WTC11 (cell line): Measurements from ENCODE around the gene EPHB3. TPM values are rescaled to one million over a fixed set of nuclear protein-coding genes. Genes with fewer than 3 reads are reported as not detected.

Source experiments
- ATAC-seq: fragments of 200-7000 bp; cut with Tn5 transposase; 2 replicates; pipeline ENCODE4 v1.10.0; 2021; ENCODE audit warnings: mild to moderate bottlenecking, moderate library complexity
- CTCF ChIA-PET: fragments of 300-600 bp; sonication (Branson Sonifier 250); formaldehyde crosslinking; loops from one replicate; lab custom pipeline; 2021; ENCODE audit warnings: antibody characterized with exemption; lab: Charles Lee
- POLR2A ChIA-PET: fragments of 350-600 bp; sonication (Branson Sonifier 250); formaldehyde crosslinking; loops from one replicate; lab custom pipeline; 2021; ENCODE audit warnings: antibody characterized with exemption; lab: Charles Lee
- DNase-seq: peaks from one replicate; pipeline ENCODE4 v3.0.0; 2021; ENCODE audit warnings: low spot score
- H3K27ac Mint-ChIP-seq: 2 replicates; pipeline ENCODE4 v1.8.0; 2021; ENCODE audit warnings: mixed read lengths
- H3K27me3 Mint-ChIP-seq: 2 replicates; pipeline ENCODE4 v1.8.0; 2021; ENCODE audit warnings: low read depth, mild to moderate bottlenecking, moderate library complexity, mixed read lengths
- H3K36me3 Mint-ChIP-seq: 2 replicates; pipeline ENCODE4 v1.8.0; 2021; ENCODE audit warnings: mixed read lengths
- H3K4me1 Mint-ChIP-seq: 2 replicates; pipeline ENCODE4 v1.8.0; 2022; ENCODE audit warnings: mixed read lengths
- H3K4me3 Mint-ChIP-seq: 2 replicates; pipeline ENCODE4 v1.8.0; 2021; ENCODE audit warnings: mild to moderate bottlenecking, moderate library complexity, mixed read lengths
- H3K9me3 Mint-ChIP-seq: 2 replicates; pipeline ENCODE4 v1.8.0; 2021; ENCODE audit warnings: mixed read lengths
- ATF1 ChIP-seq: sonication (generic); formaldehyde crosslinking; IDR thresholded peaks from 2 replicates; pipeline ENCODE4 v1.8.1; 2023; ENCODE audit warnings: mild to moderate bottlenecking, moderate library complexity, missing genetic modification reagents
- CBFB ChIP-seq: sonication (generic); formaldehyde crosslinking; IDR thresholded peaks from 2 replicates; pipeline ENCODE4 v1.8.1; 2022; ENCODE audit warnings: mild to moderate bottlenecking, low read depth, missing genetic modification reagents
- CTCF ChIP-seq: fragments of 200-600 bp; IDR thresholded peaks from 2 replicates; pipeline ENCODE4 v1.8.0; 2022; ENCODE audit warnings: antibody characterized with exemption
- ESRRA ChIP-seq: sonication (generic); formaldehyde crosslinking; IDR thresholded peaks from 2 replicates; pipeline ENCODE4 v1.8.1; 2022; ENCODE audit warnings: mild to moderate bottlenecking, missing genetic modification reagents, borderline replicate concordance
- ETV6 ChIP-seq: sonication (generic); formaldehyde crosslinking; IDR thresholded peaks from 2 replicates; pipeline ENCODE4 v1.8.1; 2022; ENCODE audit warnings: mild to moderate bottlenecking, missing genetic modification reagents
- FOXJ3 ChIP-seq: sonication (generic); formaldehyde crosslinking; IDR thresholded peaks from 2 replicates; pipeline ENCODE4 v1.9.0; 2021; ENCODE audit warnings: missing genetic modification reagents, mild to moderate bottlenecking, borderline replicate concordance
- FOXP1 ChIP-seq: sonication (generic); formaldehyde crosslinking; IDR thresholded peaks from 2 replicates; pipeline ENCODE4 v1.8.0; 2022; ENCODE audit warnings: missing genetic modification reagents, mild to moderate bottlenecking, moderate library complexity, borderline replicate concordance
- GABPB1 ChIP-seq: sonication (generic); formaldehyde crosslinking; IDR thresholded peaks from 2 replicates; pipeline ENCODE4 v1.8.1; 2023; ENCODE audit warnings: mild to moderate bottlenecking, missing genetic modification reagents
- GRHL2 ChIP-seq: fragments of 250-450 bp; sonication (Bioruptor Pico); IDR thresholded peaks from 2 replicates; pipeline ENCODE4 v1.8.0; 2022; ENCODE audit warnings: mild to moderate bottlenecking, moderate library complexity; ENCODE audit not compliant: insufficient replicate concordance, severe bottlenecking
- JUN ChIP-seq: sonication (generic); formaldehyde crosslinking; IDR thresholded peaks from 2 replicates; pipeline ENCODE4 v1.8.0; 2023; ENCODE audit warnings: mild to moderate bottlenecking, missing genetic modification reagents
- MAX ChIP-seq: sonication (generic); formaldehyde crosslinking; IDR thresholded peaks from 2 replicates; pipeline ENCODE4 v1.8.0; 2022; ENCODE audit warnings: mild to moderate bottlenecking, missing genetic modification reagents
- MXD4 ChIP-seq: fragments of 250-450 bp; sonication (Bioruptor Pico); IDR thresholded peaks from 2 replicates; pipeline ENCODE4 v1.8.0; 2021; ENCODE audit warnings: mild to moderate bottlenecking, moderate library complexity, borderline replicate concordance
- MYBL2 ChIP-seq: sonication (generic); formaldehyde crosslinking; IDR thresholded peaks from 2 replicates; pipeline ENCODE4 v1.8.1; 2023; ENCODE audit warnings: mild to moderate bottlenecking, moderate library complexity, missing genetic modification reagents
- NFYB ChIP-seq: sonication (generic); formaldehyde crosslinking; conservative IDR thresholded peaks from 2 replicates; pipeline ENCODE4 v1.8.0; 2022; ENCODE audit warnings: low read depth, missing genetic modification reagents
- NR1H2 ChIP-seq: sonication (generic); formaldehyde crosslinking; IDR thresholded peaks from 2 replicates; pipeline ENCODE4 v1.9.0; 2021; ENCODE audit warnings: mild to moderate bottlenecking, moderate library complexity, missing genetic modification reagents
- OVOL2 ChIP-seq: fragments of 250-450 bp; sonication (Bioruptor Pico); IDR thresholded peaks from 2 replicates; pipeline ENCODE4 v1.9.0; 2021; ENCODE audit warnings: mild to moderate bottlenecking, borderline replicate concordance
- RORB ChIP-seq: fragments of 250-450 bp; sonication (Bioruptor Pico); IDR thresholded peaks from 2 replicates; pipeline ENCODE4 v1.9.0; 2021; ENCODE audit warnings: mild to moderate bottlenecking
- SMAD4 ChIP-seq: sonication (generic); formaldehyde crosslinking; IDR thresholded peaks from 2 replicates; pipeline ENCODE4 v1.8.0; 2022; ENCODE audit warnings: mild to moderate bottlenecking, missing genetic modification reagents
- SP1 ChIP-seq: sonication (generic); formaldehyde crosslinking; conservative IDR thresholded peaks from 2 replicates; pipeline ENCODE4 v1.8.1; 2022; ENCODE audit warnings: missing genetic modification reagents
- TEAD4 ChIP-seq: sonication (generic); formaldehyde crosslinking; IDR thresholded peaks from 2 replicates; pipeline ENCODE4 v1.8.0; 2022; ENCODE audit warnings: mild to moderate bottlenecking, missing genetic modification reagents
- ZNF416 ChIP-seq: fragments of 250-450 bp; sonication (Bioruptor Pico); IDR thresholded peaks from 2 replicates; pipeline ENCODE4 v1.9.0; 2021; ENCODE audit warnings: mild to moderate bottlenecking, inconsistent platforms
- ZNF423 ChIP-seq: fragments of 250-450 bp; sonication (Bioruptor Pico); IDR thresholded peaks from 2 replicates; pipeline ENCODE4 v2.1.2; 2022; ENCODE audit warnings: mild to moderate bottlenecking, moderate library complexity
- ZNF532 ChIP-seq: fragments of 250-450 bp; sonication (Bioruptor Pico); IDR thresholded peaks from 2 replicates; pipeline ENCODE4 v1.9.0; 2021; ENCODE audit warnings: mild to moderate bottlenecking, borderline replicate concordance
- total RNA-seq: library from RNA; stranded (reverse); gene quantifications from 3 replicates; pipeline ENCODE4 v1.2.3, GENCODE V29; 2021
- TF ChIP-seq, protein P1 (sequence below): fragments of 250-450 bp; sonication (Bioruptor Pico); IDR thresholded peaks from 2 replicates; pipeline ENCODE4 v1.8.0; 2021; ENCODE audit warnings: mild to moderate bottlenecking
- TF ChIP-seq, protein P2 (sequence below): sonication (generic); formaldehyde crosslinking; conservative IDR thresholded peaks from 2 replicates; pipeline ENCODE4 v1.8.1; 2023; ENCODE audit warnings: mild to moderate bottlenecking, low read depth, missing genetic modification reagents, moderate library complexity
- TF ChIP-seq, protein P3 (sequence below): sonication (generic); formaldehyde crosslinking; IDR thresholded peaks from 2 replicates; pipeline ENCODE4 v1.8.0; 2023; ENCODE audit warnings: missing genetic modification reagents

EPHB3 gene
- total RNA-seq, 1 experiment from 2014 or later, result 11.4 TPM

DNA sequence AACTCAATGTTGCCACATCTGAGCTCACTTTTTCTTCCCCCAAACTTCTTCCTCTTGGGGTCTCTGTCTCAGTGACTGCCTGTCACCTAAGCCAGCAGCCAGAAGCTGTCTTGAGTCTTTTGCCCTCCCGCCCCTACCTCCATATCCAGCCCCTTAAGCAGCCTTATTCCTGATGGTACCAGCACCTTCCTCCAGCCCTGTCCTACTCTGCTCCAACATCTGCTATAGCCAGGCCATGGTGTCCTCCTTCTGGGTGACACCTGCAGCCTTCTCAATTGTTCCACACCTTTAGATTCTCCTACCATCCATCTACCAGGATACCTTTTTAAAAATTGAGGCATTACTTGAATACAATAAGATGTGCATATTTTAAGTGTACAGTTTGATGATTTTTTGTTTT lies 53.8 kb downstream of the EPHB3 start (continued):
- TF ChIP-seq MYBL2 (CRISPR knock-in tag) (no peak), GRHL2 (CRISPR knock-in tag) (no peak), JUN (no peak), ETV6 (CRISPR knock-in tag) (no peak), MXD4 (no peak), TEAD4 (CRISPR knock-in tag) (no peak), MAX (CRISPR knock-in tag) (no peak), SMAD4 (CRISPR knock-in tag) (no peak), OVOL2 (CRISPR knock-in tag) (no peak), ZNF532 (no peak)

- Mint-ChIP-seq H3K27ac (no peak overlapping the region), H3K4me3 (no peak overlapping the region), H3K27me3 (peaks cover 24% of the 10 kb centered on the region), H3K9me3 (no peaks in the 10 kb centered on the region), H3K36me3 (no peaks in the 10 kb centered on the region), H3K4me1 (peaks cover 11% of the 10 kb centered on the region)
- no peak for ATAC-seq
- no peak for TF ChIP-seq GABPB1 (CRISPR knock-in tag)
- no peak for TF ChIP-seq FOXJ3 (CRISPR knock-in tag)
- no peak for TF ChIP-seq NR1H2 (CRISPR knock-in tag)
- TF ChIP-seq, protein P1, sequence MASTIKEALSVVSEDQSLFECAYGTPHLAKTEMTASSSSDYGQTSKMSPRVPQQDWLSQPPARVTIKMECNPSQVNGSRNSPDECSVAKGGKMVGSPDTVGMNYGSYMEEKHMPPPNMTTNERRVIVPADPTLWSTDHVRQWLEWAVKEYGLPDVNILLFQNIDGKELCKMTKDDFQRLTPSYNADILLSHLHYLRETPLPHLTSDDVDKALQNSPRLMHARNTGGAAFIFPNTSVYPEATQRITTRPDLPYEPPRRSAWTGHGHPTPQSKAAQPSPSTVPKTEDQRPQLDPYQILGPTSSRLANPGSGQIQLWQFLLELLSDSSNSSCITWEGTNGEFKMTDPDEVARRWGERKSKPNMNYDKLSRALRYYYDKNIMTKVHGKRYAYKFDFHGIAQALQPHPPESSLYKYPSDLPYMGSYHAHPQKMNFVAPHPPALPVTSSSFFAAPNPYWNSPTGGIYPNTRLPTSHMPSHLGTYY (CRISPR knock-in tag), result no peak
- no peak for TF ChIP-seq RORB (CRISPR knock-in tag)
- TF ChIP-seq CBFB, result no peak
- no peak for TF ChIP-seq ZNF423
- TF ChIP-seq ETV6 (CRISPR knock-in tag), result no peak
- no peak for TF ChIP-seq FOXP1 (CRISPR knock-in tag)
- no peak for TF ChIP-seq JUN
- no peak for TF ChIP-seq SMAD4 (CRISPR knock-in tag)
- TF ChIP-seq NFYB (CRISPR knock-in tag), result no peak
- TF ChIP-seq ESRRA (CRISPR knock-in tag), result no peak
- TF ChIP-seq, protein P2, sequence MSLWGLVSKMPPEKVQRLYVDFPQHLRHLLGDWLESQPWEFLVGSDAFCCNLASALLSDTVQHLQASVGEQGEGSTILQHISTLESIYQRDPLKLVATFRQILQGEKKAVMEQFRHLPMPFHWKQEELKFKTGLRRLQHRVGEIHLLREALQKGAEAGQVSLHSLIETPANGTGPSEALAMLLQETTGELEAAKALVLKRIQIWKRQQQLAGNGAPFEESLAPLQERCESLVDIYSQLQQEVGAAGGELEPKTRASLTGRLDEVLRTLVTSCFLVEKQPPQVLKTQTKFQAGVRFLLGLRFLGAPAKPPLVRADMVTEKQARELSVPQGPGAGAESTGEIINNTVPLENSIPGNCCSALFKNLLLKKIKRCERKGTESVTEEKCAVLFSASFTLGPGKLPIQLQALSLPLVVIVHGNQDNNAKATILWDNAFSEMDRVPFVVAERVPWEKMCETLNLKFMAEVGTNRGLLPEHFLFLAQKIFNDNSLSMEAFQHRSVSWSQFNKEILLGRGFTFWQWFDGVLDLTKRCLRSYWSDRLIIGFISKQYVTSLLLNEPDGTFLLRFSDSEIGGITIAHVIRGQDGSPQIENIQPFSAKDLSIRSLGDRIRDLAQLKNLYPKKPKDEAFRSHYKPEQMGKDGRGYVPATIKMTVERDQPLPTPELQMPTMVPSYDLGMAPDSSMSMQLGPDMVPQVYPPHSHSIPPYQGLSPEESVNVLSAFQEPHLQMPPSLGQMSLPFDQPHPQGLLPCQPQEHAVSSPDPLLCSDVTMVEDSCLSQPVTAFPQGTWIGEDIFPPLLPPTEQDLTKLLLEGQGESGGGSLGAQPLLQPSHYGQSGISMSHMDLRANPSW (CRISPR knock-in tag), result no peak
- TF ChIP-seq ZNF416 (CRISPR knock-in tag), result no peak
- TF ChIP-seq, protein P3, sequence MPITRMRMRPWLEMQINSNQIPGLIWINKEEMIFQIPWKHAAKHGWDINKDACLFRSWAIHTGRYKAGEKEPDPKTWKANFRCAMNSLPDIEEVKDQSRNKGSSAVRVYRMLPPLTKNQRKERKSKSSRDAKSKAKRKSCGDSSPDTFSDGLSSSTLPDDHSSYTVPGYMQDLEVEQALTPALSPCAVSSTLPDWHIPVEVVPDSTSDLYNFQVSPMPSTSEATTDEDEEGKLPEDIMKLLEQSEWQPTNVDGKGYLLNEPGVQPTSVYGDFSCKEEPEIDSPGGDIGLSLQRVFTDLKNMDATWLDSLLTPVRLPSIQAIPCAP, result no peak
- no peak for TF ChIP-seq CTCF
- no peak for TF ChIP-seq SP1 (CRISPR knock-in tag)
- no peak for TF ChIP-seq OVOL2 (CRISPR knock-in tag)
- TF ChIP-seq ATF1 (CRISPR knock-in tag), result no peak
- ChIA-PET CTCF (no interaction called here), POLR2A (no interaction called here)
- no peak for DNase-seq
Measured at GRCh38 chr3:184616436-184616835, 54.9 kb downstream of the EPHB3 start.
